D721Med (cell line): Measurements from ENCODE around the gene ZNF804B.
A peak's percentile ranks its signal among the peaks of the same experiment; 100 is the strongest.

ENCODE experiments used
- DNase-seq: peaks from one replicate; pipeline ENCODE4 v3.0.0; 2011; ENCODE audit warnings: low spot score; ENCODE audit not compliant: insufficient read length
- FAIRE-seq: peaks from 2 replicates; lab custom pipeline; 2011; peaks lifted over from hg19 to GRCh38; lab: Jason Lieb, UNC
- CTCF ChIP-seq: IDR thresholded peaks from 2 replicates; pipeline ENCODE4 v1.5.1; 2012; ENCODE audit warnings: mild to moderate bottlenecking, control low read depth; ENCODE audit not compliant: insufficient read depth; ENCODE audit errors: missing control alignments

Gene ZNF804B

GRCh38 chr7:88759230-88760135 lies at the start of gene ZNF804B:
TSS of gene ZNF804B (plus strand) at chr7:88759700. CDS start at chr7:88759977, 277 bp downstream.
- TF ChIP-seq CTCF: no peak
- DNase-seq (no peak), FAIRE-seq (no peak)

GRCh38 chr7:88735920-88736319 lies 23.6 kb upstream of the ZNF804B start:
- no peak for DNase-seq
- no peak for TF ChIP-seq CTCF
- FAIRE-seq: no peak

- DNase-seq: no peak
- FAIRE-seq: no peak
Measured at GRCh38 chr7:88737632-88738031, 21.9 kb upstream of the ZNF804B start.

GRCh38 chr7:88746126-88746525 lies 13.4 kb upstream of the ZNF804B start:
- no peak for FAIRE-seq
- no peak for TF ChIP-seq CTCF
- DNase-seq: no peak

More at GRCh38 chr7:88737632-88738031, 21.9 kb upstream of the ZNF804B start:
- TF ChIP-seq CTCF: no peak

GRCh38 chr7:88756802-88757201 lies 2.7 kb upstream of the ZNF804B start:
- FAIRE-seq (no peak), DNase-seq (no peak)
- TF ChIP-seq CTCF: no peak

- no peak for TF ChIP-seq CTCF
- FAIRE-seq: no peak
- no peak for DNase-seq
Measured at GRCh38 chr7:88757371-88757770, 2.1 kb upstream of the ZNF804B start.

- DNase-seq: peak; percentile 17
- no peak for FAIRE-seq
- TF ChIP-seq CTCF: no peak
Measured at GRCh38 chr7:88758381-88759229, 895 bp upstream of the ZNF804B start.
